Uterus (tissue), 2 donors: ENCODE measurements around the gene LAMC3.

Source experiments
- POLR2A ChIP-seq, 2 donors: fragments of 450-650 bp; IDR thresholded peaks; one replicate each; pipeline ENCODE4 v1.6.1; 2016; ENCODE audit warnings: antibody characterized with exemption in 2 of 2, mild to moderate bottlenecking in 1 of 2, moderate library complexity in 1 of 2
- TF ChIP-seq, protein P1 (sequence below), 4 experiments: fragments of 200-600 bp in 2 of 4; fragments of 450-650 bp in 2 of 4; sonication (generic) in 2 of 4; IDR thresholded peaks; one replicate each; pipeline ENCODE4 v1.5.1; 2016 to 2019; ENCODE audit warnings: antibody characterized with exemption in 4 of 4, mild to moderate bottlenecking in 2 of 4, moderate library complexity in 1 of 4

DNA sequence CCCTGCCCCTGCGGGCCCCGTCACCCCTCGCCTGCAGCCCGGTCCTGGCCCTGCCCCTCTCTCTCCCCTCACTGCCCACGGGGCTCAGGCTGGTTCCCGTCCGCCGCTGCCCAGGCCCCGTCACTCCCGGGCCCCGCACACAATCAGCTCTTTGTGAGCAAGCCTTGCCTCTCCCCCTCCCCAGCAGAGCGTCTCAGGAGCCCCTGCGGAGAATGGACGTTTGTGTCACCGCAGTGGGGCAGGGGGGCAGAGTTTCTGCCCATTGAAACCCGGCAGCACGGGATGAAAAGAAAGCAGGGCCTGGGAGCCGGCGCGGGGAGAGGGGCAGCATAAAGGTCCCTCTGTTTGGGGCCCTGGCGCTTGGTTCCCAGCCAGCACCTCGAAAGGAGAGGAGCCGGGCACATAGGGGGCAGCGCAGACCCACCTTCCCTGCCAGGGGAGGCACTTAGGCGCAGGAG lies 102.9 kb downstream of the LAMC3 start:
- no peak for TF ChIP-seq POLR2A (IDR thresholded peaks at IDR 0.05)
- TF ChIP-seq, protein P1, sequence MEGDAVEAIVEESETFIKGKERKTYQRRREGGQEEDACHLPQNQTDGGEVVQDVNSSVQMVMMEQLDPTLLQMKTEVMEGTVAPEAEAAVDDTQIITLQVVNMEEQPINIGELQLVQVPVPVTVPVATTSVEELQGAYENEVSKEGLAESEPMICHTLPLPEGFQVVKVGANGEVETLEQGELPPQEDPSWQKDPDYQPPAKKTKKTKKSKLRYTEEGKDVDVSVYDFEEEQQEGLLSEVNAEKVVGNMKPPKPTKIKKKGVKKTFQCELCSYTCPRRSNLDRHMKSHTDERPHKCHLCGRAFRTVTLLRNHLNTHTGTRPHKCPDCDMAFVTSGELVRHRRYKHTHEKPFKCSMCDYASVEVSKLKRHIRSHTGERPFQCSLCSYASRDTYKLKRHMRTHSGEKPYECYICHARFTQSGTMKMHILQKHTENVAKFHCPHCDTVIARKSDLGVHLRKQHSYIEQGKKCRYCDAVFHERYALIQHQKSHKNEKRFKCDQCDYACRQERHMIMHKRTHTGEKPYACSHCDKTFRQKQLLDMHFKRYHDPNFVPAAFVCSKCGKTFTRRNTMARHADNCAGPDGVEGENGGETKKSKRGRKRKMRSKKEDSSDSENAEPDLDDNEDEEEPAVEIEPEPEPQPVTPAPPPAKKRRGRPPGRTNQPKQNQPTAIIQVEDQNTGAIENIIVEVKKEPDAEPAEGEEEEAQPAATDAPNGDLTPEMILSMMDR (IDR thresholded peaks at IDR 0.05), result no peak
